Raji (cell line): Measurements from ENCODE around the gene RERE.
A peak's percentile ranks its signal among the peaks of the same experiment; 100 is the strongest.

Experiments
- POLR2A ChIP-seq: IDR thresholded peaks from 2 replicates; pipeline ENCODE4 v1.6.1; 2011; ENCODE audit warnings: low read depth, low read length, control low read depth; ENCODE audit not compliant: insufficient read depth

Gene RERE

DNA sequence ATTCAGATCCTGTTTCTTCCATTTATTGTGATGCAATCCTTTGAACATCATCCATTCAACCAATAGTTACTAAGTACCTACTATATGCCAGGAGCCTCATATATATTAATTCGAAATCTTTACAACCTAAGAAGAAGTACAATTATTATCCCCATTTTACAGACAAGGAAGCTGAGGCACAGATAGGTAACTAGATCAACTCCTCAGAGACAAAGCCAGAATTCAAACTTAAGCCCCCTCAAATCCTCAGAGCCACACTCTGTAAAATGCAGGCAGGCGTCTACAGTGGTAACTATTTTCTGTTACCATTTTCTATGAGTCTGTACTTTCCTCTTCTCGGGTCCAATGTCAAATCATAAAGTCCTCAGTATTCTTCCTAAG is 391.7 kb downstream of the RERE start:
- TF ChIP-seq POLR2A = no peak

DNA sequence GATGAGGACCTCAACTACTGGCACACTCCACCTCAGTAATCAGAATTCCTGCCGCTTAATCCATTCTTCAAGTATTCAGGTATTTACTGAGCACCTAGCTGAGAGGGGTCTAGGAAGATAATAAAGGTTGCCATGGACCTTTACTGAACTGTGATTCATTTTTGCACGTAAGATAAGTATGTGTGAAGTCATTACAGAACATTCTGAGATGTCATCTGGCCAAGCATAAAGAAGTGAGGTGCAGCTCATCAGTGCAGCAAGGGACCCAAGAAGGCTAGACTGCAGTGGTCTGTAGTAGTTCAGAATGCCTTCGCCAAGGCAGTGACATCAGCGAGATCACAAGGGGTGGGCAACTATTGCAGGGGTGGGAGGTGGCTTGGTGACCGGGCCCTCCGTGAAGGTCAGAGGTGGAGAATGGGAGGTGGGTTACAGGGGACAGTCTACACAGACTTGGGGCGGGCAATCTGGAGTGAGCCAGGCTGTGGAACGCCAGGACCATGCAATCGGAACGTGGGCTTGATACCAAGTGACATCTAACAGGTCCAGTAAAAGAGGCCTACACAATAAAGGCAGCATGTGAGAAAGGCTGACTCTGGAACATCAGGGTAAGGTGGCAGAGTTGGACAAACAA is 392.2 kb downstream of the RERE start:
- TF ChIP-seq POLR2A = no peak

DNA sequence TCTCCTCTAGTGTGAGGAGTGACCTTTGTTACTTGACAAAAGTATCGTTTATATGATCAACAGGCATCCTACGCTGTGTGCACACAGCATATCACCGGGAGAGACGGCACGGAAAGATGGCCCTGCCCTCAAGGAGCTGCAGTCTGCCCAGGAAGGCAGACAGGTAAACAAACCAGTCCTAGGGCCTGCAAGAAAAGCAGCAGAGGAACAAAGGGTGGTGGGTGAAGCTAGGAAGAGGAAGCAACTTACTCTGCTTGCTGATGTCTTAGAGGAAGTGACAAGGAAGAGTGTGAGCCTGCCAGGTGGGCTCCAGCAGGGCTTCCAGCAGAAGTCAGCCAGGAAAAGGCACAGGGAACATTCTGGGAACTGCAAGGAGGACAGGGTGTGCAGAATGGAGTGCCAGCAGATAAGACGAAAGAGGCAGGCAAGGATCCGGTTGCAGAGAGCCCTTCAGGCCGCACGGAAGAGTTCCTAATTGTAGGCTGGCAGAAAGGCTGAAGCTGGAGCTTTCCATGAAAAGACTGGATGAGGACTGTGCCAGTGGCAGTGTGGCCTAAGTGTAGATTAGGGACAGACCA is 392.8 kb downstream of the RERE start:
- peak; percentile 33; the same call in 1 of the 2 replicates for TF ChIP-seq POLR2A

DNA sequence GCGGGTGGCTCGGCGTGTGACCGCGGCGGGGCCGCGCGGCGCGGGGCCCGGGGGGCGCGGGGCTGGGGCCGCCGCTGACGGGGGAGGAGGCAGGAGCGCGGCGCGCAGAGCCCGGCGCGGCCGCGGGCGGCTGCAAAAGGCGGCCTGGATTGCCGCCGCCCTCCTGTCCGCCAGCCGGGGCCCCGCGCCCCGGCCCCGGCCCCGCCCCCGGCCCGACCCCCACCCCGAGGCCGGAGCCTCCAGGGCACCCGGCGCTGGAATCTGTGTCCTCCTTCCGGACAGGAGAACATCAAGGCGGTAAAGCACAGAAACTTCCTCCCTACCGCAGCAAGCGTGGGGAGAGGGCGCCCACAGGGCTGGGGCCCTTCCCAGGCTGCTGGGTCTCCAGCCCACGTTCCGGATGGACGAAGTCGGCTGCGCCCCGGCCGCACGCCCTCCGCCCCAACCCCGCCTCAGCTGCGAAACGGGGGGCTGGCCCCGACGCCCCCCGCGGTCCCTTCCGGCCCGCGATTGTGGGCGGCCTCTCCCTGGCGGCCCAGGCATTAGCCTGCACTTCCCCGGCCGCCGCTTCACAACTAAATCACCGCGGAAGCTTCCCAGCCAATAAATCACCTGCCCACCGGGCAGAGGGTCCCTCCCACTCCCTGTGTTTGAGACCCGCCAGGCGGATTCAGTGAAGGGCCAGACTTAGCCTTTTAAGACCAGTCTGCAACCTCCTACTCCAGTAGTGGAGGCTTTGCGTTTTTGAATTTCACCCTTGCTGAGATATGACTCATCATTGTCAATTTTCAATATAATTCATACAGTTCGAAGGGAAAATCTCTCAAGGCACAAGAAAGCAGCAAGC is 393.5 kb downstream of the RERE start:
- TF ChIP-seq POLR2A = peak; percentile 40; the same call in 1 of the 2 replicates

DNA sequence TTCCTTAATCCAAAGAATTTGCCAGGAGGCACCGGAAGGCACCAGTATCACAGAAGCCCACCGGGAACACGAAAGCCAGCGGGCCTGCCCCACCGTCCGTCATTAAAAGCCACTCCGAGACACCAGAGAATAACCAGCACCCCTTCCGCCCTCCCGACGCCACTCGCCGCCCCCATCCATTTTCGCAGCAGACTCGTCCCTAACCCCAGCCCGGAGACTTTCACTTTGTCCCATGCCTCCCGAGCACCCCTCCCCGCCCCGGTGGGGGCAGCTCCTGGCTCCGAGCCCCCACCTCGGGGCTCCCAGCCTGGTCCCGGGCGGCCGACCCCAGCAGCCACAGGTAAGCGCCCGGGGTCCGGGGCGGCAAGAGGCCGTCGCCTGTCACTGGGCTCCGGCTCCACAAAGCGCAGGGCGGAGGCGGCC is 394.2 kb downstream of the RERE start:
- TF ChIP-seq POLR2A = 0 out of 2 replicates have a peak, but pooled peaks have one; percentile 28

DNA sequence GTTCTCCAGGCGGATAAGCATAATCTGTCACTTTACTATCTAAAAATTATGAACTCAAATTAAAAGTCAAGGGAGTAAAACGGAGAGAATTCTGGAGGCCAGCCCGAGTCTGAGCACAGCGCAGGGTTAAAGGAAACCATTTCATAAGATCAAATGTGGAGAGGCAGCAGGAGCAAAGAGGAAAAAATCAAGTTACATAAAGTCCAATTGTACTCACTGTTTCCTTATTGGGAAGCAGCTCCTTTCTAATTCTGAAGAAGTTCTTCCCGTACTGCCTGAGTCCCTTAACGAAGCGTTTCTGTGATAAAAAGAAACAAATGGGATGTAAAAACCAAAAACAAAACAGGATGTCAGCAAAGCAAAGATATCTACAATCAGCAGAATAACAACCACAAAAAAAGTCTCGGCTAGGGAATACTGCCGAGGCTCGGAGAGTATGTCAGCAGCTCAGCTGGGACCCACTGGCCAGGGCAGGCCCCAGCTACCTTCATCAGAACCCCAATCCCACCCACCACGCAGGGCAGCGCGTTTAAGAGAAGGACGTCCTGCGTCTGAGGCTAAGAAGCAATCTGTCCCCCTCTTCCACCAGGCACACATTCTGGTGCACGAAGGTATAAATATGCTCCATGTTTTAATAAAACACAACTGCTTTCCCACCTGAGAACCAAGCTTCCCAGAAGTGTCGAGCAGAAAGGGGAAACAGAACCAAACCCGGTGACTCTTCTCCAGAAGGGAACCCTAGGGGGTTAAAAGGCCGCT is 394.8 kb downstream of the RERE start:
- TF ChIP-seq POLR2A = 0 out of 2 replicates have a peak, but pooled peaks have one; percentile 9

DNA sequence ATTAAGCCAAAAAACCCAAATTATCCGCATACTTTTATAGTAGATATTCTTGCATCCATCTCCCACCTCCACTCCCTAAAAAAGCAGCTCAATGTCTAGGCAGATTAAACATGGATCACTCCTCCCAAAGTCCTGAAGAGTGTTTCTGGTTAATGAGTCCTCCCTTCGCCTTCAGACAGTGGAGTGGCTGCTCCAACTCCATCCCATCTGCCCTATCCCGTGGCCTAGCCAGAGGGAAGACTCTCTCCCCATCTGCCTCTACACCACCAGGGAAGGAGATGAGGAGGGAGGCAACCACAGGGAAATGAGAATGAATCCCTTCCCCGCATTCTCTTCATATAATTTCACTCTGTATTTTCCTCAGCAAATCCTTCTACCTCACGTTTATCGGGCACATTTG is 395.7 kb downstream of the RERE start:
- no peak for TF ChIP-seq POLR2A

DNA sequence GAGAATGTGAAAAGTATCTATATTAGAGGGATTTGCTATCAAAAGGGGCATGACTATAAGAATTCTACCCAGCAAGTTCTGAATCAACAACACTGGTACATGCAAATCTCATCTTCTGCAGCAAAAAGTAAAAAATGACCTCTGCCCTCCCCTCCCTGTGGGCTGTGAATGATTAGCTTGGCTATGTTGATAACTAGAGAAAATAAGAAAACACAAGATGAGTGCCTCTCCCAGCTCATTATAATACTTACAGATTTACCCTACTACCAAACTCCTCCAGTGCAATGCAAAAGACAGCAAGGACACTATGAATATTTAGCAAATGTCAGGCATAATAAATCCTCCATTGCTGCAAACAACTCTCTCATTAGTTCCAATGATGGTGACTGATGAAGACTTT is 397.1 kb downstream of the RERE start:
- TF ChIP-seq POLR2A = no peak

DNA sequence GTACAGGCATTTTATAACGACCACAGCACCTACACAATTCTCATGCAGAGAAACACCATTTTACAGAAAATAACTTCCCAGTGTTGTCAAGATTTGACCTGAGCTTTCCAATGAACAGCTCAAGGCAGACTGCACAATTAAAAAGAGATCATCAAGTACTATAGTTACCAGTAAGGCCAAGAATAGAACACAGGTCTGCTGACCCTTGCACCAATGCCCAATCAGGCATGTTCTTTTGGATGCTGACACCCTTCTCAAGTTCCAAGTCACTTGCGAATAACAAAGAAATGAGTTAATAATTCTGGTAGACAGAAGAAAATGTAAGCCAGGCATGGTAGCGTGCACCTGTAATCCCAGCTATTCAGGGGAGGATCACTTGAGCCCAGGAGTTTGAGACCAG is 397.6 kb downstream of the RERE start:
- TF ChIP-seq POLR2A = no peak

DNA sequence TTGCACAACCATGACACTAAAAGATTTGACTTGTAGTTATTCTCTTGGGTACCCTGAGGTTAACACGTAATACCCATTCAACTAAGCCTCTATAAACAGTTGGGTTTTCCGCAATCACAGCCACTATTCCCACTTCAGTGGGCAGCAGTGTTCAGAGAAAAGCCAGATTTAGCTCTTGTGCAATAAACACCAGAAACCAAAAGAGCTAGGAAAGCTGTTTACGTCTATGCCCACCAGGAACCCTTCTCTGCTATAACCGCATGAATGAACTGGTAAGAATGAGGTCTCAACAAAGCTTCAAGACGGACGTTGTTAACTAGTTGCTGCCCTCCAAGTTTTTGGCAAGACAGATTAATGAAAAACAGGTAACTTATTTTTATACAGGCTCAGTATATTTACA is 398.3 kb downstream of the RERE start:
- no peak for TF ChIP-seq POLR2A

DNA sequence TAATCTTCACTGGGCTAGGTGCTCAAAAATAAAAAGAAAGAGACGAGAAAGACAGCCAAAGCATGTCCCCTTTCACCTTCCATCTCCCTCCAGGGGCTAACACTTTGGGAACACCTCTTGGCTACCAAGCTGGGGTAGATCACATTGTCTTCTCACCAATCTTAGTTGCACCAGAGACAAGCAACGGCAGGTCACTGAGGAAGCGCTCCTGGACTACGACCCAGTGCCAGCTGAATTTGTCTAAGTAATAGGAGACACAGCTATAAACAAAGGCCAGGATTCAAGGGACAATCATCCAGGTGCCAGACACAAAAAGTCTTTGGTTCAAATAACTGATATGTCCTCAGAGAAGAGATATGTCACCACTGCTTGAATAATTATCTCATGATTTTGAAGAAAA is 399.1 kb downstream of the RERE start:
- TF ChIP-seq POLR2A = no peak

DNA sequence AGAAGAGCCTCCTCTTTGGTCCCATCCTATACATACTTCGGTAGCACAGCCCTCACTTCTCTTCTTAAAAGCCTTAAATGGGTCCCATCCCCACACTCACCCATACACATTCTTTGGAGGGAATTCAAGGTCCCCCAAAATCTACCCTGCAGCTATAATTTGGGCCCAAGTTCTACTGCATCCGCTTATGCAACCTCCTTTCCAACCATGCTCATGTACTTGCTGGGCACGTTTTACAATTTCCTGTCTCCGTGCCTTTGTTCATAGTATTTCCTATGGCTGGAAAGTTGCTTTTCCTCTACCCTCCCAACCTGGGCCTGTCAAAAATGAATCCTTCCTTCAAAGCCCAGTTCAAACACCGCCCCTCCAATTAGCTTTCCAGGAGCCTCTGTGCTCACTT is 399.8 kb downstream of the RERE start:
- TF ChIP-seq POLR2A = no peak

DNA sequence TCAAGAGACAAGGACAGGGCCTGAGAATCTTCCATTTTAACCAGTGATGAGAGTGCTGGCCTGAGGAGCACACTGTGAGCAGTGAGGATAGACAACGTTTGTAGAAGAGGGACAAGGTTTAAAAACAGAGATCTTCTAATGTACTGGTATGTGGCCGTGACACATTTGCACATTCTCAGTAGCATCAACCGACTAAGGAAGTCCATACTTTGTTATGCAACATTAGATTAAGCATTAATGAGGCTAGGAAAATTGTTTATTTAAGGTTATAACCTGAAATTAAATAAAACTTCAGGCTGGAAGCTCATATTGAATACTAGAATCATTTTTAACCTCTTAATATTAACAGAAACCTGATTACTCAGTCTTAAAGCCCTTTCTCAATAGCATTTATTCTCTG is 400.6 kb downstream of the RERE start:
- TF ChIP-seq POLR2A = no peak

DNA sequence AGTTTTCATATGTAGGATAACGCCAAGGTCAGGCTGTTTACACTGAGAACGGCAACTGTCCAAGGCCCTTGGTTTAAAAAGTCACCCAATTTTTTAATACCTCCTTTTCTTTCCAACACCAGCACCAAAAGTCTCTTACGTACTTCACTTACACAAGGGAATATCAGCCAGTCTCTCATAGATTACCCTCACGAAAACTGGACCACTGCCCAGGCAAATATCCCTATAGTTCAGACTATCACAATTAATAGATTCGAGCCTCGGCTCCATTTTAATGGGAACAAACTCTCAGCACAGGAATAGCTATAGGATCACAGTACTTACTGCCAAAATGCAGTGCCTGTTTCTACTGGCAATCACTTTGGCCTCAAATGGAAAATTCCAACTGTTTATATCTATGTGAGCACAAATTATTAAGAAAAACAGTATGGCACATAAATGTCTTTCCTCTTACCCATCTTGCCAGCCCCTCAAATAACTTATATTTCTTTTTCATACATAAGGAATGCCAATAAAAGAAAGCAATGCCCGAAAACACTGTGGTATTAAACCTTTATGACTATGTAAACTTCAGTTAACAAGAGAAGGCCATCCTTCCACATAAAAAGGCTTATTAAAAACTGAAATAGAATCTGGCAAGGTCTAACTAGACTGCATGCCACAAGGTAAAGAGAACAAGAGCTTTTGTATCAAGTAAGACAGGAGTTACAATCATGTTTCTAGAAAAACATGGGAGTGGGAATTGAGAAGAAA is 401.7 kb downstream of the RERE start:
- no peak for TF ChIP-seq POLR2A
